HEK293 (cell line): ENCODE results near the gene SPTY2D1.

Experiments used
- CTCF ChIA-PET: fragments of 350-600 bp; formaldehyde crosslinking; extraction: SDS; loops from one replicate; lab custom pipeline; 2021; ENCODE audit warnings: antibody characterized with exemption; lab: Yijun Ruan, JAX
- POLR2A ChIA-PET: fragments of 300-600 bp; formaldehyde crosslinking; extraction: SDS; loops from one replicate; lab custom pipeline; 2020; ENCODE audit warnings: antibody characterized with exemption, inconsistent platforms; lab: Yijun Ruan, JAX
- H3K27ac ChIP-seq: fragments of 200-500 bp; sonication (Bioruptor generic); 2 replicates; pipeline ENCODE4 v1.5.1; 2014; ENCODE audit warnings: low read depth, low read length, control low read depth, inconsistent platforms; ENCODE audit errors: extremely low read depth
- H3K36me3 ChIP-seq, 2 experiments: fragments of 200-500 bp in 1 of 2; sonication (Bioruptor generic) in 1 of 2; 1 replicate in 1 of 2; 2 replicates in 1 of 2; pipeline ENCODE4 v1.5.1; 2014 to 2017; ENCODE audit warnings: inconsistent platforms in 2 of 2, low read length in 2 of 2; ENCODE audit not compliant: control insufficient read depth in 2 of 2, insufficient read depth in 1 of 2
- H3K4me1 ChIP-seq: fragments of 200-500 bp; sonication (Bioruptor generic); 2 replicates; pipeline ENCODE4 v1.5.1; 2014; ENCODE audit warnings: mild to moderate bottlenecking, low read length, inconsistent platforms; ENCODE audit not compliant: control insufficient read depth, insufficient read depth
- H3K4me3 ChIP-seq: 2 replicates; pipeline ENCODE4 v1.5.1; 2011; ENCODE audit warnings: low read depth, mild to moderate bottlenecking, control low read depth, low read length, moderate library complexity
- H3K9me3 ChIP-seq: fragments of 200-500 bp; sonication (Bioruptor generic); 2 replicates; pipeline ENCODE4 v1.5.1; 2014; ENCODE audit warnings: low read depth, low read length, inconsistent platforms; ENCODE audit not compliant: control insufficient read depth, insufficient read depth
- ELK4 ChIP-seq: IDR thresholded peaks from 2 replicates; pipeline ENCODE4 v1.6.1; 2011; ENCODE audit warnings: mild to moderate bottlenecking, low read depth, low read length, borderline replicate concordance
- KLF8 ChIP-seq: fragments of 450-650 bp; formaldehyde crosslinking; IDR thresholded peaks from 2 replicates; pipeline ENCODE4 v1.5.1; 2016; ENCODE audit warnings: missing biosample characterization, missing genetic modification characterization
- MZF1 ChIP-seq: fragments of 450-650 bp; formaldehyde crosslinking; IDR thresholded peaks from 2 replicates; pipeline ENCODE4 v1.5.1; 2017; ENCODE audit warnings: missing biosample characterization, missing genetic modification characterization, borderline replicate concordance
- PRDM4 ChIP-seq: fragments of 450-650 bp; formaldehyde crosslinking; IDR thresholded peaks from 2 replicates; pipeline ENCODE4 v1.5.1; 2017; ENCODE audit warnings: missing biosample characterization, missing genetic modification characterization
- RBAK ChIP-seq: fragments of 450-650 bp; formaldehyde crosslinking; IDR thresholded peaks from 2 replicates; pipeline ENCODE4 v1.5.1; 2016; ENCODE audit warnings: missing biosample characterization, missing genetic modification characterization
- ZBTB1 ChIP-seq: fragments of 450-650 bp; formaldehyde crosslinking; IDR thresholded peaks from 2 replicates; pipeline ENCODE4 v1.5.1; 2016; ENCODE audit warnings: missing biosample characterization, missing genetic modification characterization
- ZBTB20 ChIP-seq: fragments of 450-650 bp; formaldehyde crosslinking; IDR thresholded peaks from 2 replicates; pipeline ENCODE4 v1.5.1; 2016; ENCODE audit warnings: missing biosample characterization, missing genetic modification characterization
- ZNF146 ChIP-seq: fragments of 450-650 bp; formaldehyde crosslinking; IDR thresholded peaks from 2 replicates; pipeline ENCODE4 v1.5.1; 2016; ENCODE audit warnings: missing biosample characterization, missing genetic modification characterization
- ZNF16 ChIP-seq: fragments of 450-650 bp; formaldehyde crosslinking; IDR thresholded peaks from 2 replicates; pipeline ENCODE4 v1.5.1; 2016; ENCODE audit warnings: low read depth, missing biosample characterization, missing genetic modification characterization
- ZNF324 ChIP-seq: fragments of 450-650 bp; formaldehyde crosslinking; IDR thresholded peaks from 2 replicates; pipeline ENCODE4 v1.5.1; 2016; ENCODE audit warnings: missing biosample characterization, missing genetic modification characterization
- ZNF354C ChIP-seq: fragments of 450-650 bp; formaldehyde crosslinking; IDR thresholded peaks from 2 replicates; pipeline ENCODE4 v1.5.1; 2016; ENCODE audit warnings: missing biosample characterization, missing genetic modification characterization, low read depth, borderline replicate concordance
- ZNF394 ChIP-seq: fragments of 450-650 bp; formaldehyde crosslinking; IDR thresholded peaks from 2 replicates; pipeline ENCODE4 v1.5.1; 2016; ENCODE audit warnings: missing biosample characterization, missing genetic modification characterization, mild to moderate bottlenecking, moderate library complexity, borderline replicate concordance
- ZNF501 ChIP-seq: fragments of 450-650 bp; formaldehyde crosslinking; IDR thresholded peaks from 2 replicates; pipeline ENCODE4 v1.5.1; 2016; ENCODE audit warnings: missing biosample characterization, missing genetic modification characterization
- ZNF518A ChIP-seq: fragments of 450-650 bp; formaldehyde crosslinking; conservative IDR thresholded peaks from 2 replicates; pipeline ENCODE4 v1.5.1; 2016; ENCODE audit warnings: low read depth, missing biosample characterization, missing genetic modification characterization

The SPTY2D1 gene

GRCh38 chr11:18633256-18634139 lies 644 bp downstream of the SPTY2D1 start (continued):
- no peak for TF ChIP-seq ZNF518A

GRCh38 chr11:18632841-18633240 lies 1.3 kb downstream of the SPTY2D1 start:
- POLR2A ChIA-PET, result interaction anchor here (0.7 to 2.3 kb wide), 6 partner anchors 9 to 238 kb away, joined by 3 to 21 read pairs (median 5); partner anchors contain the start of genes LDHA, TMEM86A and TSG101
- CTCF ChIA-PET, result interaction anchor here (0.6 to 2.5 kb wide), 8 partner anchors 8 to 1243 kb away, joined by 3 to 18 read pairs (median 4); no protein-coding TSS in a partner anchor
- peak overlapping the region; percentile 91 for H3K4me3 ChIP-seq

GRCh38 chr11:18624161-18624560 lies 10.0 kb downstream of the SPTY2D1 start:
- no peak for TF ChIP-seq ZNF16 (tag by site-specific recombination)
- TF ChIP-seq ZNF324 (tag by site-specific recombination), result no peak
- TF ChIP-seq PRDM4, result no peak
- no peak for TF ChIP-seq ZNF354C (tag by site-specific recombination)
- no peak for TF ChIP-seq ELK4
- TF ChIP-seq ZNF501 (tag by site-specific recombination), result no peak
- TF ChIP-seq ZBTB20, result no peak
- TF ChIP-seq ZBTB1 (tag by site-specific recombination), result no peak
- TF ChIP-seq RBAK (tag by site-specific recombination), result no peak
- no peak for TF ChIP-seq ZNF146 (tag by site-specific recombination)
- TF ChIP-seq KLF8, result no peak
- TF ChIP-seq, all 188 proteins: peak for 0
- Histone ChIP-seq H3K9me3 (no peaks in the 10 kb centered on the region), H3K27ac (no peak overlapping the region), H3K4me1 (no peaks in the 10 kb centered on the region), H3K4me3 (no peak overlapping the region), H3K36me3 (no peaks in the 10 kb centered on the region)
- POLR2A ChIA-PET, result interaction anchor here (0.6 to 1.6 kb wide), 2 partner anchors 9 to 71 kb away, joined by 4 to 6 read pairs; partner anchors contain the start of gene SPTY2D1
- CTCF ChIA-PET, result interaction anchor here (0.7 to 1.2 kb wide), 2 partner anchors 9 to 10 kb away, joined by 3 to 4 read pairs; no protein-coding TSS in a partner anchor

More at GRCh38 chr11:18632841-18633240, 1.3 kb downstream of the SPTY2D1 start:
- H3K36me3 ChIP-seq, result no peaks in the 10 kb centered on the region
- H3K9me3 ChIP-seq, result no peaks in the 10 kb centered on the region
- H3K4me1 ChIP-seq, result no peaks in the 10 kb centered on the region
- no peak for TF ChIP-seq MZF1 (tag by site-specific recombination)
- TF ChIP-seq ZNF394 (tag by site-specific recombination), result no peak
- H3K27ac ChIP-seq, result no peak overlapping the region
